ENCODE measurements around the gene PRR3. TPM values are rescaled to one million over a fixed set of nuclear protein-coding genes. Genes with fewer than 3 reads are reported as not detected.

Gene PRR3
- total RNA-seq, 1 donor from 2014 or later, result 13.7 TPM

DNA sequence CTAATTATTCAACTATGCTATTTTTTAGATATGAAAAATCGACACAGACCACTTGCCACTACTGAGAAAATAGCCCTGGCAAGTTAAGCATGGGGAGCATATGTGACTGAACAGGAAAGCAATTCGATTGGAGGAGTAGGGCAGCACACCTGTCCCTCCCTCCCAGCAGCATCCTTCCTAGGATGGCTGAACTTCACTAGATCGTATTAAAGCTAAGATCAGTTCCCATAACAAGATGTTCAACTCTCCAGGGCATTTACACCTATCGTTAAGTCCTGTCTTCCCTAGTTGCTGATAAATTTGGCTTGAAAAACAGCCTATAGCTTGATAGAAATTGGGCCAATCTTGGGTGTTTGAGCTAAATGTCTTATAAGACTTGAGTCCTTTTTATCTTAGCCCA is 53.0 kb downstream of the PRR3 start:
- H3K27me3 Mint-ChIP-seq (ENCODE audit: insufficient read depth, low read depth), result peaks cover 13% of the 10 kb centered on the region
- peaks cover 28% of the 10 kb centered on the region for H3K36me3 ChIP-seq
- peaks cover 77% of the 10 kb centered on the region for H4K20me1 ChIP-seq (ENCODE audit: low read depth)
- H3K4me1 Mint-ChIP-seq, result peaks cover 38% of the 10 kb centered on the region
- peaks cover 38% of the 10 kb centered on the region for H3K36me3 Mint-ChIP-seq
- H3K27me3 ChIP-seq, result no peaks in the 10 kb centered on the region
- no peak overlapping the region for H3K9ac ChIP-seq
- no peak overlapping the region for H3K27ac Mint-ChIP-seq
- H3K27ac ChIP-seq, result no peak overlapping the region
- peaks cover 67% of the 10 kb centered on the region for H3K79me2 ChIP-seq (ENCODE audit: low read depth)
- no peak overlapping the region for H3K4me3 ChIP-seq
- no peak overlapping the region for H2AFZ ChIP-seq (replicated peaks)
- H3K4me1 ChIP-seq, result peaks cover 23% of the 10 kb centered on the region
- TF ChIP-seq, protein P1, sequence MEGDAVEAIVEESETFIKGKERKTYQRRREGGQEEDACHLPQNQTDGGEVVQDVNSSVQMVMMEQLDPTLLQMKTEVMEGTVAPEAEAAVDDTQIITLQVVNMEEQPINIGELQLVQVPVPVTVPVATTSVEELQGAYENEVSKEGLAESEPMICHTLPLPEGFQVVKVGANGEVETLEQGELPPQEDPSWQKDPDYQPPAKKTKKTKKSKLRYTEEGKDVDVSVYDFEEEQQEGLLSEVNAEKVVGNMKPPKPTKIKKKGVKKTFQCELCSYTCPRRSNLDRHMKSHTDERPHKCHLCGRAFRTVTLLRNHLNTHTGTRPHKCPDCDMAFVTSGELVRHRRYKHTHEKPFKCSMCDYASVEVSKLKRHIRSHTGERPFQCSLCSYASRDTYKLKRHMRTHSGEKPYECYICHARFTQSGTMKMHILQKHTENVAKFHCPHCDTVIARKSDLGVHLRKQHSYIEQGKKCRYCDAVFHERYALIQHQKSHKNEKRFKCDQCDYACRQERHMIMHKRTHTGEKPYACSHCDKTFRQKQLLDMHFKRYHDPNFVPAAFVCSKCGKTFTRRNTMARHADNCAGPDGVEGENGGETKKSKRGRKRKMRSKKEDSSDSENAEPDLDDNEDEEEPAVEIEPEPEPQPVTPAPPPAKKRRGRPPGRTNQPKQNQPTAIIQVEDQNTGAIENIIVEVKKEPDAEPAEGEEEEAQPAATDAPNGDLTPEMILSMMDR (IDR thresholded peaks at IDR 0.05), result no peak
- TF ChIP-seq EZH2 (IDR thresholded peaks at IDR 0.05), result no peak
- no peak overlapping the region for H3K4me3 Mint-ChIP-seq
- peaks cover 43% of the 10 kb centered on the region for H3F3A ChIP-seq (ENCODE audit: low read depth)
- no peaks in the 10 kb centered on the region for H3K9me3 ChIP-seq (ENCODE audit: low read depth)
- H3K4me2 ChIP-seq, result no peak overlapping the region
- H3K9me3 Mint-ChIP-seq, result no peaks in the 10 kb centered on the region
- DNase-seq (ENCODE audit: low spot score), result no peak

DNA sequence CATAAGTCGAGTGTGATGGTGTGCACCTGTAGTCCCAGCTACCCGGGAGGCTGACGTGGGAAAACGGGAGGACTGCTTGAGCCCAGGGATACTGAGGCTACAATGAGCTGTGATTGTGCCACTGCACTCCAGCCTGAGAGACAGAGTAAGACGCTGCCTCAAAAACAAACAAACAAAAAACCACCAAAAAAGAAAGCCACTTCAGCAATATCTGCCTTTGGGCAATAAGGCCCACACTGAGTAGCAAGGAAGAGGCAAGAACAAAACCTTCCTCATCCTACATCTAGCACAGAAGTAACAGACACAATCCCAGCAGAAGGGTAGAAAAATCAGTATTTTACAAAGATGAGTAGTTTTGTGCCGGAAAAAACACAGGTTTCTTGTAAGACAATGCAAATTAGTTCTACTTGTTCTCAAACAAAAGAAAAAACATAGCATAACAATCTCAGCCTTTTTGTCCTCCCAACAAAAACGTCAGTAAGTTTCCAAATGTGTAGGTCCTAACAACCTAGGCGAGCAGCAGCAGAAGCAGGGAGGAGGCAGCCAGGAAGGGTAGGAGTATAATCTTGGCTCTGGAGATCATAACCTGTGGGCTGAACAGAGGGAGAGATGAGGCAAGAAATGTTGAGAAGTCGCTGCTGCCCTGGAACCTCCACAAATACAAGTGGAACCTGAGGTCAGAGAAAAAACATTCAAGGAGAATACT is 54.2 kb downstream of the PRR3 start:
- Mint-ChIP-seq H3K4me1 (peaks cover 48% of the 10 kb centered on the region), H3K9me3 (peaks cover 4% of the 10 kb centered on the region), H3K27ac (peak overlapping the region; percentile 29), H3K27me3 (ENCODE audit: insufficient read depth, low read depth) (peaks cover 20% of the 10 kb centered on the region), H3K4me3 (no peak overlapping the region), H3K36me3 (peaks cover 41% of the 10 kb centered on the region)
- Histone ChIP-seq H3K79me2 (ENCODE audit: low read depth) (peaks cover 79% of the 10 kb centered on the region), H3K9ac (no peak overlapping the region), H3K4me2 (no peak overlapping the region), H3K4me3 (no peak overlapping the region), H3K27ac (peak overlapping the region; percentile 32), H3F3A (ENCODE audit: low read depth) (peaks cover 52% of the 10 kb centered on the region), H3K9me3 (ENCODE audit: low read depth) (no peaks in the 10 kb centered on the region), H2AFZ (replicated peaks) (no peak overlapping the region), H3K27me3 (no peaks in the 10 kb centered on the region), H4K20me1 (ENCODE audit: low read depth) (peaks cover 70% of the 10 kb centered on the region), H3K36me3 (peaks cover 29% of the 10 kb centered on the region), H3K4me1 (peaks cover 23% of the 10 kb centered on the region)
- no peak for DNase-seq (ENCODE audit: low spot score)
- no peak for TF ChIP-seq EZH2phosphoT487 (IDR thresholded peaks at IDR 0.05)
- TF ChIP-seq, protein P1 (IDR thresholded peaks at IDR 0.05), result no peak
- no peak for TF ChIP-seq EZH2 (IDR thresholded peaks at IDR 0.05)

DNA sequence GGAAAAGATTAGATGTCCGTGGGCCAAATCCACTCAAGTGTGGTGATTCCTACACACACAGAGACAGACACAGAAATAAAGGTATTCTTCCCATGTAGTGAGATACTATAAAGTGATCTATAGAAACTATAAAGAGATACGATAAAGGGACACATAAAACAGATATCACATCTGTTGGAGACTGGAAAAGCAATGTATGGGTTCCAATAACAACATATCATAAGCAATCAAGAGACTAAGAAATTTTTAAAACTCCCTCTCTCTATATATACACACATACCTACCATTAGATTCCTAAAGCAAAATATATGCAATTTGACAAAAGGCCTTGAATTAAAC is 54.7 kb downstream of the PRR3 start:
- peaks cover 27% of the 10 kb centered on the region for H3K36me3 ChIP-seq
- H3K27me3 Mint-ChIP-seq (ENCODE audit: insufficient read depth, low read depth), result peaks cover 20% of the 10 kb centered on the region
- H3K9ac ChIP-seq, result no peak overlapping the region
- peaks cover 4% of the 10 kb centered on the region for H3K9me3 Mint-ChIP-seq
- H3K4me1 Mint-ChIP-seq, result peaks cover 49% of the 10 kb centered on the region
- no peak overlapping the region for H2AFZ ChIP-seq (replicated peaks)
- peak overlapping the region; percentile 97 for H3K4me2 ChIP-seq
- H3K4me1 ChIP-seq, result peaks cover 23% of the 10 kb centered on the region
- H3K27ac ChIP-seq, result no peak overlapping the region
- peaks cover 71% of the 10 kb centered on the region for H4K20me1 ChIP-seq (ENCODE audit: low read depth)
- H3K36me3 Mint-ChIP-seq, result peaks cover 41% of the 10 kb centered on the region
- no peak for DNase-seq (ENCODE audit: low spot score)
- no peak overlapping the region for H3K4me3 ChIP-seq
- no peak overlapping the region for H3K4me3 Mint-ChIP-seq
- no peaks in the 10 kb centered on the region for H3K9me3 ChIP-seq (ENCODE audit: low read depth)
- H3K27ac Mint-ChIP-seq, result peak overlapping the region; percentile 29
- TF ChIP-seq EZH2 (IDR thresholded peaks at IDR 0.05) (no peak), EZH2phosphoT487 (IDR thresholded peaks at IDR 0.05) (no peak)
- TF ChIP-seq, protein P1 (IDR thresholded peaks at IDR 0.05), result no peak
- no peaks in the 10 kb centered on the region for H3K27me3 ChIP-seq
- peaks cover 84% of the 10 kb centered on the region for H3K79me2 ChIP-seq (ENCODE audit: low read depth)
- peaks cover 57% of the 10 kb centered on the region for H3F3A ChIP-seq (ENCODE audit: low read depth)

Measured in neural progenitor cell (in vitro differentiated cells).